Left ventricle myocardium inferior (tissue), 1 donor: Measurements from ENCODE around the gene ZNF143. TPM values are rescaled to one million over a fixed set of nuclear protein-coding genes. Genes with fewer than 3 reads are reported as not detected.
A peak's percentile ranks its signal among the peaks of the same experiment; 100 is the strongest.

ENCODE experiments used
- DNase-seq: peaks from one replicate; pipeline ENCODE4 v3.0.0-alpha.2; 2020
- H3K27ac ChIP-seq: fragments of 200-600 bp; replicated peaks from 2 replicates; pipeline ENCODE4 v1.8.0; 2021
- H3K27me3 ChIP-seq: fragments of 200-600 bp; 2 replicates; pipeline ENCODE4 v1.8.0; 2021; ENCODE audit warnings: low read depth
- H3K36me3 ChIP-seq: fragments of 200-600 bp; 2 replicates; pipeline ENCODE4 v1.8.0; 2021
- H3K4me1 ChIP-seq: fragments of 200-600 bp; 2 replicates; pipeline ENCODE4 v1.8.0; 2021
- H3K4me3 ChIP-seq: fragments of 200-600 bp; 2 replicates; pipeline ENCODE4 v1.8.0; 2021; ENCODE audit warnings: mild to moderate bottlenecking, moderate library complexity
- H3K9me3 ChIP-seq: fragments of 200-600 bp; replicated peaks from 2 replicates; pipeline ENCODE4 v1.8.0; 2021
- intact Hi-C: fragments of 100-400 bp; cut with micrococcal nuclease; formaldehyde crosslinking; loops from one replicate; pipeline ENCODE4 v1.11.0; 2022
- total RNA-seq: library from RNA; stranded (reverse); fragmentation: NEBNext Ultra II Directional; extraction: Animal tissue kit (Norgen Biotek cat#: 25700); gene quantifications from one replicate; pipeline ENCODE4 v1.2.1, GENCODE V29; 2021
- TF ChIP-seq, protein P1 (sequence below): fragments of 200-600 bp; IDR thresholded peaks from 2 replicates; pipeline ENCODE4 v1.8.0; 2021; ENCODE audit warnings: antibody characterized with exemption, mild to moderate bottlenecking, borderline replicate concordance
- donor health status: DM: no; HTN: yes; CAD: no; lungs with severe emphysema.

ZNF143 gene
- total RNA-seq, 1 donor from 2014 or later = 21.7 TPM

DNA sequence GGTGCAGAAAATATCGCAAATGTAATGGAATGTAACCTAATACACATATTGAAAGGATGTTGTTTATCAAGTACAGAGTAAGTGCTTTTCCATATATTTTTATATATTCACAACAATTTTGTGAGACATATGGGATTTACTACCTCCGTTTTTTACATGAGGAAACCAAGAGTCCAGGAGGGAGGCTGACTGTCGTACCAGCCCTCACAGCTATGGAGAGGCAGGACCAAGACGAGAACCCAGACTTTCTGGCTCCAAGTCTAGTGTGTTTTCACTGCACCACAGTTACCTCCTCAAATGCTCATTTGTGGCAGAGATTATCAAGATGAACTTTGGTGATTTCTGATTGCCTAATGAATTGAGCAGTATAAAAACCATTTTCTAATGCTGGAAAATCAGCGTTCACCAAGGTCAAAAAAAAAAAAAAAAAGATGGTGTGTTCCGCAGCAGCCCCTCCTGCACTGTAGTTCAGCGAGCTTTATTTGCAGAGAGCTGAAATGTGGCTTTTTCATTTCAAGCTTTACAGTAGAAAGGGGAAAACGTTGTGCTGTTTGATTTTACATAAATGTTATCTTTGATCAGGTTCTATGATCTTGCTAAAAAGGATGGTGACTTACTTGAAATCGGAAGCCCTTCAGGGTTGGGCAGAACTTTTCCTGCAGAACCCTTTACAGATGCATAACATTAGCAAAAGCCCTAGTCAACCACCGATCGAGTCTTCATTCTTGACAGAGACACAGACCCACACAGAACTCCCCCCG, 67.9 kb downstream of the ZNF143 start:
- intact Hi-C loops = no loop called here
- Histone ChIP-seq H3K9me3 (no peaks in the 10 kb centered on the region), H3K4me1 (peaks cover 36% of the 10 kb centered on the region), H3K27me3 (no peaks in the 10 kb centered on the region), H3K27ac (peak overlapping the region; percentile 42), H3K4me3 (no peak overlapping the region), H3K36me3 (peaks cover 23% of the 10 kb centered on the region)
- TF ChIP-seq, protein P1, sequence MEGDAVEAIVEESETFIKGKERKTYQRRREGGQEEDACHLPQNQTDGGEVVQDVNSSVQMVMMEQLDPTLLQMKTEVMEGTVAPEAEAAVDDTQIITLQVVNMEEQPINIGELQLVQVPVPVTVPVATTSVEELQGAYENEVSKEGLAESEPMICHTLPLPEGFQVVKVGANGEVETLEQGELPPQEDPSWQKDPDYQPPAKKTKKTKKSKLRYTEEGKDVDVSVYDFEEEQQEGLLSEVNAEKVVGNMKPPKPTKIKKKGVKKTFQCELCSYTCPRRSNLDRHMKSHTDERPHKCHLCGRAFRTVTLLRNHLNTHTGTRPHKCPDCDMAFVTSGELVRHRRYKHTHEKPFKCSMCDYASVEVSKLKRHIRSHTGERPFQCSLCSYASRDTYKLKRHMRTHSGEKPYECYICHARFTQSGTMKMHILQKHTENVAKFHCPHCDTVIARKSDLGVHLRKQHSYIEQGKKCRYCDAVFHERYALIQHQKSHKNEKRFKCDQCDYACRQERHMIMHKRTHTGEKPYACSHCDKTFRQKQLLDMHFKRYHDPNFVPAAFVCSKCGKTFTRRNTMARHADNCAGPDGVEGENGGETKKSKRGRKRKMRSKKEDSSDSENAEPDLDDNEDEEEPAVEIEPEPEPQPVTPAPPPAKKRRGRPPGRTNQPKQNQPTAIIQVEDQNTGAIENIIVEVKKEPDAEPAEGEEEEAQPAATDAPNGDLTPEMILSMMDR = no peak
- DNase-seq = no peak

- intact Hi-C loops = no loop called here
- H3K27ac ChIP-seq = peak overlapping the region; percentile 42
- peak; percentile 26 for DNase-seq
Measured at GRCh38 chr11:9529334-9529650, 68.5 kb downstream of the ZNF143 start.

DNA sequence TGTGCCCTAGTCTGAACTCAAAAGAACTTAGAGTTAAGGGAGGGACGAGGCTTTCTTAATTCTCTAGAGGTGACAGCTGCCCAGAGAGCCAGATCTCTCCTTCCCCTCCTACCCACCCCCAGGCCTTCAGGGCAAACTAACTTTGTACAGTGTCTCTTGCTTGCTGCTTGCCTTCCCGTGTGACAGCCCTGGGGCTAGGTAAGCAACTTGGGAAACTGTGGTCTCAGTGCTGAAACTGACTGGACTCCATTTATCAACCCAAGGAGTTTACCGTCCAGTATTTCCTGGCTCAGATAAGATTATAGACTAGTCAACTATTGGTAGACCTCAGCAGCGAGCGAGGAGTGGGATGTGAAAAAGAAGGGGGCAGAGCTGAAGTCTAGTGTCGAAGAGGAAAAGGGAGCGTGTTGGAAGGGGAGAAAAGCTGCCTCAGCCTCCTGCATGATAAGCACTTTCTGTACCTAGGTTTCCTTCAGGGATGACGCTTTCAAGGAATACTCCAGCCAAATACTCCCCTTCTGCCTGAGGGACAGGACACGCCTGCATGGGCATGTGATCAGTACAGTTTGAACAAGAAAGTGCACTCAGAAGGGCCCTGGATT, 69.3 kb downstream of the ZNF143 start:
- no peak overlapping the region for H3K27ac ChIP-seq
- TF ChIP-seq, protein P1 = no peak
- H3K4me3 ChIP-seq = no peak overlapping the region
- peaks cover 21% of the 10 kb centered on the region for H3K36me3 ChIP-seq
- no peaks in the 10 kb centered on the region for H3K9me3 ChIP-seq
- intact Hi-C loops = no loop called here
- peaks cover 32% of the 10 kb centered on the region for H3K4me1 ChIP-seq
- no peaks in the 10 kb centered on the region for H3K27me3 ChIP-seq
- no peak for DNase-seq

More at GRCh38 chr11:9529334-9529650, 68.5 kb downstream of the ZNF143 start:
- H3K36me3 ChIP-seq = peaks cover 23% of the 10 kb centered on the region
- peaks cover 32% of the 10 kb centered on the region for H3K4me1 ChIP-seq
- no peak overlapping the region for H3K4me3 ChIP-seq
- H3K9me3 ChIP-seq = no peaks in the 10 kb centered on the region
- TF ChIP-seq, protein P1 = no peak
- H3K27me3 ChIP-seq = no peaks in the 10 kb centered on the region

- Histone ChIP-seq H3K9me3 (no peaks in the 10 kb centered on the region), H3K4me3 (no peak overlapping the region), H3K36me3 (peaks cover 12% of the 10 kb centered on the region), H3K27me3 (no peaks in the 10 kb centered on the region), H3K4me1 (peaks cover 36% of the 10 kb centered on the region), H3K27ac (no peak overlapping the region)
- TF ChIP-seq, protein P1 = no peak
- no peak for DNase-seq
- intact Hi-C loops = no loop called here
Measured at GRCh38 chr11:9530901-9531625, 70.3 kb downstream of the ZNF143 start.

DNA sequence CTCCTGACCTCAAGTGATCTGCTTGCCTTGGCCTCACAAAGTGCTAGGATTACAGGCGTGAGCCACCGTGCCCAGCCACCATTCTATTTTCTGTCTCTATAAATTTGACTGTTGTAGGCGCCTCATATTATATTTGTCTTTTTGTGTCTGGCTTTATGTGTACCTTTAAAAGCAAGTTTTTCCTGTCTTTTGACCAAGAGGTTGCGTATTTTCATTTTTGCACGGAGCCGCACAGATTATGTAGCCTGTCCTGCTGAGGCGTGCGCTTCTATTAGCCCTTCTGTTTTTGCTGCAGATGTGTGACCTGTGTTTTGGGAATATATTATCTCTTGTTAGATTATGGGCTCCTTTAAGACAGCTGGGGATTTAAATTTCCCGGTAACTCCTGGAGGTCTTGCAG, 72.2 kb downstream of the ZNF143 start:
- TF ChIP-seq, protein P1 = no peak

More for the DNA sequence above, 72.2 kb downstream of the ZNF143 start:
- H3K27me3 ChIP-seq = no peaks in the 10 kb centered on the region
- peaks cover 22% of the 10 kb centered on the region for H3K4me1 ChIP-seq
- no peaks in the 10 kb centered on the region for H3K9me3 ChIP-seq
- H3K27ac ChIP-seq = no peak overlapping the region
- no peak overlapping the region for H3K4me3 ChIP-seq
- intact Hi-C loops = no loop called here
- no peak for DNase-seq
- peaks cover 4% of the 10 kb centered on the region for H3K36me3 ChIP-seq
